Measurements from ENCODE around the gene DNMT3A. TPM values are rescaled to one million over a fixed set of nuclear protein-coding genes. Genes with fewer than 3 reads are reported as not detected.
A peak's percentile ranks its signal among the peaks of the same experiment; 100 is the strongest.

DNMT3A gene
- total and polyA plus RNA-seq, 2 of the 8 experiments (the other 6 are each of a cell fraction or from before 2014, with no cell fraction given), result 33.6 to 178 TPM

DNA sequence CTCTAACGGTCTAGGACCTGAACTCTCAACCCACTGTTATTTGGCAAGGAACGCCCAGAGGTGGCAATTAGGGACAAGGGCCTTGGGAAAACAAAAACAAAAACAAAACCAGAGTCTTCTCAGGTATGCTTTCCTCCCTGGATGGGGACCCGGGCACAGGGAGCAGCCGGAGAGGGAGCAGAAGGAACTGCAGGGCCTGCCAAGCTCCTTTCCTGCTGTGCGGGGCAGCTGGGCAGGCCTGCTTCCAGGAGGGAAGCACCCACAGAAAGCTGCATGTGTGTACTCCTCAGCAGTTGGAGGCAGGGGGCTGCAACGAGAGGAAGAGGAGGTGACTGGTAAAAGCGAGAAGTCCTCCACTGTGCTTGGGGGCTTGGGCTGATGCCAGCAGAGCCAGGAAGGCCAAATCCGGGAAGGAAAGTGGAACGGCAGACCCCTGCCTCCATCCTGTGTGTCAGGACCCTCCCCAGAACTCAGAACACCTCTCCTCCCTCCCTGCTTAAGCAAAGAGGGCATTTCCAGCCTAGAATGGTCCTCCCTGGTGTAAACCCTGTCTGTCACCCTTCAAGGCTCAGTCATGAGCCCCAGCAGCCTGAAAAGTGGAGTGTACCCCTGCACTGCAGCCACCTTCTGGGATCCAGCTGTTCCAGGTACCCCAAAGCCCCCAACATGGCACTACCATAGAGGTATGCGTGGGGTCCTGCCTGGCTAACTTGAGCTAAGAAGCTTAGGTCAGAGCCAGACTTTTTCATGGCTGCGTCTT lies 56.3 kb downstream of the DNMT3A start:
- no peak overlapping the region for H2BK120ac ChIP-seq (replicated peaks; ENCODE audit: low read depth, low read length)
- no peak overlapping the region for H3K9ac ChIP-seq (replicated peaks in 1 of 4; ENCODE audit: extremely low read depth in 1 of 4, low read depth in 3 of 4, low read length in 3 of 4)
- no peaks in the 10 kb centered on the region for H4K20me1 ChIP-seq (replicated peaks in 1 of 2; ENCODE audit: control insufficient read depth in 1 of 2, insufficient read depth in 2 of 2, low read length in 2 of 2)
- peak overlapping the region; percentile 80 for H2BK20ac ChIP-seq (ENCODE audit: low read length)
- peak overlapping the region; percentile 93; the same call in 1 of the 2 replicates for H2BK15ac ChIP-seq (ENCODE audit: low read length)
- H3K14ac ChIP-seq (ENCODE audit: insufficient read length), result no peak overlapping the region
- no peak overlapping the region for H4K5ac ChIP-seq (ENCODE audit: insufficient read length, low read depth, low read length)
- no peaks in the 10 kb centered on the region for H3K9me3 ChIP-seq (ENCODE audit: insufficient read depth in 2 of 2, low read depth in 1 of 2, low read length in 1 of 2)
- H3K27ac ChIP-seq (ENCODE audit: low read depth, low read length), result no peak overlapping the region
- ChIA-PET CTCF (ENCODE audit: partially characterized antibody) (interaction anchor here (0.8 to 3.7 kb wide), 5 partner anchors 9 to 77 kb away, joined by 3 to 17 read pairs (median 6); no protein-coding TSS in a partner anchor), POLR2A (ENCODE audit: partially characterized antibody) (interaction anchor here (0.8 to 2.1 kb wide), 5 partner anchors 9 to 35 kb away, joined by 3 to 17 read pairs (median 3); no protein-coding TSS in a partner anchor)
- no peak overlapping the region for H2AFZ ChIP-seq (ENCODE audit: low read length)
- H3K18ac ChIP-seq (ENCODE audit: extremely low read depth, low read length), result peak overlapping the region; percentile 64; the same call in 1 of the 2 replicates
- WGBS, 2 experiments (ENCODE audit: extremely low coverage in 1 of 2, insufficient coverage in 1 of 2, insufficient read length in 1 of 2, insufficient replicate concordance in 2 of 2, low coverage in 1 of 2, low lambda C conversion rate in 2 of 2, missing lambda C conversion rate in 1 of 2), result 92% methylated on average over 11 of the region's 11 CpGs; no CpG with 5 or more reads in 1 of the 2 experiments
- no peaks in the 10 kb centered on the region for H3K27me3 ChIP-seq (replicated peaks in 1 of 4; ENCODE audit: control insufficient read depth in 3 of 4, extremely low read depth in 1 of 4, insufficient read depth in 3 of 4, low read length in 3 of 4)
- DNase-seq (ENCODE audit: low read depth in 1 of 2, low spot score in 2 of 2) (no peak), FAIRE-seq (no peak)
- peak overlapping the region; percentile 46; the same call in 1 of the 2 replicates for H2BK5ac ChIP-seq (ENCODE audit: low read depth, low read length)
- H4K91ac ChIP-seq (replicated peaks; ENCODE audit: insufficient read length, low read length), result no peak overlapping the region
- TF ChIP-seq EP300 (IDR thresholded peaks at IDR 0.05; ENCODE audit: borderline replicate concordance in 1 of 2, low read depth in 2 of 2, low read length in 2 of 2) (no peak), SP2 (IDR thresholded peaks at IDR 0.05; ENCODE audit: low read length) (no peak), POLR2A (IDR thresholded peaks at IDR 0.05; ENCODE audit: control extremely low read depth in 1 of 2, low read depth in 2 of 2, low read length in 2 of 2) (no peak), RBBP5 (IDR thresholded peaks at IDR 0.05; ENCODE audit: borderline replicate concordance, low read depth, low read length) (no peak), KDM1A (IDR thresholded peaks at IDR 0.05; ENCODE audit: borderline replicate concordance, low read length) (no peak), MAFK (IDR thresholded peaks at IDR 0.05; ENCODE audit: low read depth, low read length) (no peak), TAF1 (IDR thresholded peaks at IDR 0.05; ENCODE audit: low read depth, low read length) (no peak), SIN3A (conservative IDR thresholded peaks at IDR 0.05 in 1 of 2, IDR thresholded peaks at IDR 0.05 in 1 of 2; ENCODE audit: low read depth in 1 of 2, low read length in 2 of 2) (no peak)
- peaks cover 2 to 15% (median 6%) of the 10 kb centered on the region in 4 experiments; a peak in 3 of 7 replicates for H3K4me1 ChIP-seq (replicated peaks in 1 of 4; ENCODE audit: control insufficient read depth in 3 of 4, insufficient read depth in 4 of 4, low read length in 3 of 4)
- H3K56ac ChIP-seq (replicated peaks; ENCODE audit: insufficient read length, low read depth, low read length), result no peak overlapping the region
- H3K4me3 ChIP-seq (ENCODE audit: extremely low read depth in 1 of 4, insufficient read depth in 2 of 4, low read depth in 3 of 4, low read length in 4 of 4), result no peak overlapping the region
- H3K4ac ChIP-seq (replicated peaks; ENCODE audit: insufficient read length, low read depth, low read length), result no peak overlapping the region
- no peak overlapping the region; the same call in 1 of the 2 replicates for H2AK5ac ChIP-seq (ENCODE audit: low read depth, low read length)
- no peak overlapping the region; a peak in 1 of 4 replicates for H3K4me2 ChIP-seq (ENCODE audit: insufficient read depth in 1 of 2, low read depth in 2 of 2, low read length in 2 of 2)
- no peaks in the 10 kb centered on the region for H3K79me1 ChIP-seq (ENCODE audit: low read depth, low read length)
- no peaks in the 10 kb centered on the region for H3K36me3 ChIP-seq (ENCODE audit: control insufficient read depth in 2 of 4, insufficient read depth in 4 of 4, low read length in 3 of 4)
- no peaks in the 10 kb centered on the region for H3K79me2 ChIP-seq (ENCODE audit: control insufficient read depth in 1 of 2, insufficient read depth in 2 of 2, low read length in 2 of 2)
- H3K23me2 ChIP-seq (ENCODE audit: low read depth, low read length), result no peaks in the 10 kb centered on the region
- peak overlapping the region; percentile 71; the same call in 1 of the 2 replicates for H2BK12ac ChIP-seq (ENCODE audit: low read depth, low read length)
- no peak overlapping the region for H3K23ac ChIP-seq (ENCODE audit: insufficient read length)
- H4K8ac ChIP-seq (ENCODE audit: extremely low read depth, insufficient read depth, low read length), result no peak overlapping the region
